AG04450 (cell line): ENCODE data around the gene SHISA6. TPM values are rescaled to one million over a fixed set of nuclear protein-coding genes. Genes with fewer than 3 reads are reported as not detected.

Experiments used
- CTCF ChIA-PET: fragments of 300-600, 350-600 bp; formaldehyde crosslinking; extraction: SDS; loops from one replicate; lab custom pipeline; 2022; ENCODE audit warnings: antibody characterized with exemption, inconsistent platforms; lab: Charles Lee
- POLR2A ChIA-PET: fragments of 350-600 bp; formaldehyde crosslinking; extraction: SDS; loops from one replicate; lab custom pipeline; 2021; ENCODE audit warnings: antibody characterized with exemption, inconsistent platforms; lab: Yijun Ruan, JAX
- DNase-seq: peaks from one replicate; pipeline ENCODE4 v3.0.0-alpha.2; 2011; ENCODE audit warnings: low read depth, low spot score
- H3K27ac ChIP-seq: one replicate; pipeline ENCODE4 v1.5.1; 2012; ENCODE audit warnings: low read depth, low read length, control low read depth
- H3K27me3 ChIP-seq: one replicate; pipeline ENCODE4 v1.6.0; 2012; ENCODE audit warnings: low read length; ENCODE audit not compliant: control insufficient read depth, insufficient read depth
- H3K4me3 ChIP-seq: 2 replicates; pipeline ENCODE4 v1.5.1; 2011; ENCODE audit warnings: mild to moderate bottlenecking, low read depth, low read length, control low read depth
- H3K9me3 ChIP-seq: 2 replicates; pipeline ENCODE4 v1.5.1; 2012; ENCODE audit warnings: low read length; ENCODE audit not compliant: control insufficient read depth, insufficient read depth
- CTCF ChIP-seq: IDR thresholded peaks from 2 replicates; pipeline ENCODE4 v1.5.1; 2011; ENCODE audit warnings: low read depth, low read length, control low read depth, inconsistent platforms
- polyA plus RNA-seq: library from polyadenylated mRNA; depleted of rRNA; stranded (reverse); fragments of >200 nt; gene quantifications from 2 replicates; pipeline ENCODE4 v1.2.3, GENCODE V29; 2011

The SHISA6 gene
- polyA plus RNA-seq, 1 experiment, result not detected

DNA sequence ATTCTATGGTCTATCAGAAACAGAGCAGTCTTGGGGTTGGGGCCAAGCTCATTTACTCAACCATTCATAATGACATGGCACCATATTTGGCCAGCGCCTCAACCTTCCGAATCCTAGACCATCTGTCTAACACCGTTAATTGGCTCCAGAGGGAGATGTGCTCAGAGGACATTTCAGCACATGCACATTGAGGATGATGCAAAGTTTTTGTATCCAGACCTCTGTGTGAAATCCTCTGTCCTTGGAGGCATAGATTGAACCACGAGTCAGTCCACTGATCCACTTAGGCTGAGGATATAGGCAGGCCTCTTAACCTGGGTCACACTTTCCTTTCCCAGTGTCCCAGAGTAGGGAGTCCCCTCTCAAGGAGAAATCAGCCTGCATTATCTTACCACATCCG is 85.5 kb downstream of the SHISA6 start:
- ChIA-PET CTCF (no interaction called here), POLR2A (no interaction called here)
- Histone ChIP-seq H3K27me3 (no peaks in the 10 kb centered on the region), H3K9me3 (peaks cover 21% of the 10 kb centered on the region), H3K27ac (no peak overlapping the region), H3K4me3 (no peak overlapping the region)
- DNase-seq, result no peak
- TF ChIP-seq CTCF, result no peak

DNA sequence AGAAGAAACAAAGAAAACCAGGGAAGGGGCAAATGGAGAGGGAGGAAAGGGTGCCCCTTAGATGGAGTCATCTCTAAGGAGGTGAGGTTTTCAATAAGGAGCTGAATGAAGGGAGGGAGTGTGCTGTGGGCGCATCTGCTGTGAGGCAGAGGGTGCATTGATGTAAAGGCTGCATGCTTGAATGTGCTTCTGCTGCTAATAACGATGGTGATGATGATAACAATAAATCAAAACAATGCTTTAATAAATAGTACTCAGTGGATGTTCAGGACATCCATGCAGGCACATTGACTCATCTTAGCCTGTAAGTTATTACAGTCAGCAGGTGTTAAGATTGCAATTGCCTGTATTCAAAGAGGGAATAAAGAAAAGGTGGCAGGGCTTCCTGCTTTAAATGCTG is 87.8 kb downstream of the SHISA6 start:
- no peak for TF ChIP-seq CTCF
- ChIA-PET CTCF (no interaction called here), POLR2A (no interaction called here)
- Histone ChIP-seq H3K4me3 (no peak overlapping the region), H3K27ac (no peak overlapping the region), H3K9me3 (peaks cover 30% of the 10 kb centered on the region), H3K27me3 (no peaks in the 10 kb centered on the region)
- DNase-seq, result no peak

DNA sequence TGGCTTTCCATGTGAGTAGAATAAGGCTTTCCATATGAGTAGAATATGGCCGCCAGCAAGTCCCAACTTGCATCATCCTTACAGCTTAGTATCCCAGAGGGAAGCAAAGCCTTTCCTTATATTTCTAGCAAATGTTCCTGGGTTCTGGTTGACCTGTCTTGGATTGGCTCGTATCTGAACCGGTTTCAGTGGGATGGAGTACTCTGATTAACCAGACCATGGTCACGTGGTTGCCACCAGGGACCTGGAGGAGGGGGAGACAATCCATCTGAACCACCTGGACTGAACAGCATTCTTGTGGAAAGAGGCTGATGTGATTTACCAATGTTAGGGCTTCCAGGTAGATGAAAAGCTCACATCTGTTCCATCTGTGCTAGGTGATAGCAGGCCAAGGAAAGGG is 89.0 kb downstream of the SHISA6 start:
- peaks cover 28% of the 10 kb centered on the region for H3K9me3 ChIP-seq
- no peak for DNase-seq
- H3K4me3 ChIP-seq, result no peak overlapping the region
- ChIA-PET CTCF (no interaction called here), POLR2A (no interaction called here)
- no peaks in the 10 kb centered on the region for H3K27me3 ChIP-seq
- no peak for TF ChIP-seq CTCF
- no peak overlapping the region for H3K27ac ChIP-seq

GRCh38 chr17:11330826-11331225 is 89.8 kb downstream of the SHISA6 start:
- no peak for TF ChIP-seq CTCF
- DNase-seq, result no peak
- H3K4me3 ChIP-seq, result no peak overlapping the region
- CTCF ChIA-PET, result no interaction called here
- peaks cover 33% of the 10 kb centered on the region for H3K9me3 ChIP-seq
- no peaks in the 10 kb centered on the region for H3K27me3 ChIP-seq
- POLR2A ChIA-PET, result no interaction called here
- no peak overlapping the region for H3K27ac ChIP-seq

DNA sequence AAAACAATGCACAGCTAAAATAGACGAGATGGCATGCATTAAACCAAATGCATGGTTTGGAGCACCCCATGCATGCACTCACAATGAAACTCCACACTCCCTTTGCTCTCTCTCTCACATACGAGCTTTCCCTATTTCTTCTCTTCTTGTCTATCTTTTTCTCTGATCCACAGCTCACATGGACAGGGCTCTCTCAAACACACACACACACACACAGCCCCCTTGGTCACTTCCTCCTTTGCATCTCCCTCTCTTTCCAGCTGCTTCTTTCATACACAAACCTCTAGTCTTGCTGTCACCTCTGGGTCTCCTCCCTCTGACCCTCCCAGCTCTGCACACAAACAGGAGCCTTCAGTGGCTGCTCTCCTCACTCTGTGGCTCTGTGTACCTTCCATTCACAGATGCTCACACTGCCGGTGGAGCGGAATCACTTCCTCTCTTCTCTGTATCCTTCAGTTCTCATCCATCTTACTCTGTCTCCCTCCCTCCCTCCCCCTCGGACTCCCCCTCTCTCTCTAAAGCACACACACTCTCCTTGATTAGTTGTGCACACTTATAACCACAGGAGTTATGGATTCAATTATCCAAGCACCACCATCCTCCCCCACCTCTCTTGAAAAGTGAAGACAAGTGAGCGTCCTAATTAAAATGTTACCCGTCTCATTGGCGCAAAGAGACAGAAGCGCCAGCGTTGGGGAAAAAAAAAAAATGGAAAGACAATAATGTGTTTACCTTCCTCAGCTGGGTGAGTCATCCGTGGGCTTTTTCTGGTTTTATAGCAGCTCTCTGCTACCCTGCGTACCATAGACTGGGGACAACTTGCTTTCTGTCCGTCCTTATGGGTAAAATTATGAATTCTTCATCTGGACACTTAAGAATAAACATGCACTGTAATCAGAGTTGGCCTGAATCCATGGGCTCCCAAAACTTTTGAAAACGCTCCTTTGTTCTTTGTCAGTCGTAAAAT is 90.8 kb downstream of the SHISA6 start:
- H3K4me3 ChIP-seq, result no peak overlapping the region
- DNase-seq, result no peak
- H3K27ac ChIP-seq, result no peak overlapping the region
- POLR2A ChIA-PET, result no interaction called here
- CTCF ChIA-PET, result no interaction called here
- no peaks in the 10 kb centered on the region for H3K27me3 ChIP-seq
- peaks cover 40% of the 10 kb centered on the region for H3K9me3 ChIP-seq
- TF ChIP-seq CTCF, result no peak
